ENCODE results near the gene C1orf21.
A peak's percentile ranks its signal among the peaks of the same experiment; 100 is the strongest.
"Not testable (repeated sequence)": the region's sequence is repeated elsewhere in the genome, so short reads cannot be mapped to it uniquely, and the experiment has no call there.

Gene C1orf21

DNA sequence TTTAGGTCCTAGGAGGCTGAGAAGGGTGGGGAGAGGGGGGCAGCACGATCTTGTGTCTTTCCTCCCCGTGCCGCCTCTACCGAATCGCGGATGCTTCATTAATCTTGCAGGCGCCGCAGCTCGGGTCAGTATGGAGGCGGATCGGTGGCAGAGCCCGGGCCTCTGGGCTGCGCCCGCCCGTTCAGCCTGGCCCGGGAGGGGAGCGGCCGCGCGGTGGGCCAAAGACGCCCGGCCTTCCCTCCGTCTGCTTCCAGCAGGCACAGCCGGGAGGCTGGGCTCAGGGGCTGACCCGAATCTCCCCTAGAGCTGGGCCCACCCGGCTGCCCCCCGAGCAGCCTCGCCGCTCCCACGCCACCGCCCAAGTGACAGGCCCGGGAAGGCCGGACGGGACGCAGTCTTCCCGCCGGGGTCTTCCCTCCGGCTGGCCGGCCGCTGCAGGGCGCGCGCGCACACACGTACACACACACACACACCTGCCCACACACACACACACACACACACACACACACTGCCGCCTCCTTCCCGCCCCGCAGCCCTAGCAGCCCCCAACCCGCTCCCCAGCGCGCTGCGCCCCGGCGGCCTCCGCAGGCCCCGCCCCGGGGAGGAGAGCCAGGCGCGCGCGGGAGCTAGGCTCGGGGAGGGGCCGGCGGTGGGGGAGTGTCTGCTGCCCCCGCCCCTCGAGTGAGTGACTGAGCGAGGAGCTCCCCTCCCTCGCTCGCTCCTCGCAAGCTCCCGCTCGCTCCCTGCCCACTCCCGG lies at the start of gene C1orf21:
C1orf21 (plus strand) TSS at position 718 of the 757 bp plus-strand sequence. CDS start 90,481 bp downstream, outside the sequence.
- DNase-seq (ENCODE audit: low spot score) = peak; percentile 65

GRCh38 chr1:184337865-184338264 lies 49.0 kb upstream of the C1orf21 start:
- not testable (repeated sequence) for DNase-seq (ENCODE audit: low spot score)

DNA sequence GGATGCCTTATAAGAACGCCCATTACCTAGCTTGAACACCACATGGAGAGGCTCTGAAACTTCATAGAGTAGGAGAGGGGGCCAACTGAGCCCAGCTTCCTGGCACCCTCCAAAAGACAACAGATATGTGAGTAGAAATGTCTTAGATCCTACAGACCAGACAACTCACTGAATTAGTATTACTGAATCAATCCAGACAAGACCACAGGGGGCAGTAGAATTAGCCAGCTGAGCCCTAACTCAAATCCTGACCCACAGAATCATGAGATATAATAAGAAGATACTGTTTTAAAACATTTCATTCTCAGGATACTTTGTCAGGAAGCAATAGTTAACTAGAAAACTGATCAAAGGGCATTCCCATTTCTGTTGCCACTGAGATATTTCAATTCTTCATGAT lies 45.8 kb upstream of the C1orf21 start:
- no peak for DNase-seq (ENCODE audit: low spot score)

DNA sequence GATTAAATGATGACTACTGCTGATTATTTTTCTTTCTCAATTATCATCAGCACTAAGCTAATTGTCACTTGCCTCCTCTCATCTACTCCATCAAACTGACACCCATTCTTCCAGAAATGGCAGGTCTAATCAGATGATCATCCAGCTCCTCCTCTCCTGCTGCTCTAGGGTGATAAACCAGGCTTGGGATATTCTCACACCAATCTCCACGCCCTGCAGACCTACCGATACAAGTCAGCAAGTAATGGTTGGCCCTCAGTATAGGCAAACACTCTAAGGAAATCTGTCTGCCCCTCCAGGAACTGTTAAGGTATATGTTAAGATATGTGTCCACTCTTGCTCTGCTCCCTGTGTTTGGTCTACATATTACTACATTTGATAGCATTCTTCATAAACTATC lies 36.3 kb upstream of the C1orf21 start:
- DNase-seq (ENCODE audit: low spot score) = no peak

- no peak for DNase-seq (ENCODE audit: low spot score)
These were observed 35.3 kb upstream of the C1orf21 start for GRCh38 chr1:184351416-184351975.

DNA sequence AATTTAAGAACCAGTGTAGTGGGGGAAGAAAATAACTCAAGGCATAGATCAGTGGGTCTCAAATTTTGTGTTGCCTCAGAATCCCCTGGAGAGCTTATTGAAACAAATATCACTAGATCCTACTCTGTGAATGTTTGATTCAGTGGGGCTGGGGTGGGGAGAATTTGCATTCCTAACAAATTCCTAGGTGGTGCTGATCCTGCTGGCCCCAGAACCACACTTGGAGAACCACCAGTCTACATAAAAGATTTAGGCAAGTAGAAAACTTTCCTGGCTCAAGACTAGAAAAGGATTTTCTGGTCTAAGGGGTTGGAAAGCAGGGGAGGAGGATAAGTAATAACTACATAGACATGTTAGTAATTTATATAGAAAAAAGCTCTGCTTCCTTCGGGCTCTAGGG lies 34.1 kb upstream of the C1orf21 start:
- DNase-seq (ENCODE audit: low spot score) = no peak

DNA sequence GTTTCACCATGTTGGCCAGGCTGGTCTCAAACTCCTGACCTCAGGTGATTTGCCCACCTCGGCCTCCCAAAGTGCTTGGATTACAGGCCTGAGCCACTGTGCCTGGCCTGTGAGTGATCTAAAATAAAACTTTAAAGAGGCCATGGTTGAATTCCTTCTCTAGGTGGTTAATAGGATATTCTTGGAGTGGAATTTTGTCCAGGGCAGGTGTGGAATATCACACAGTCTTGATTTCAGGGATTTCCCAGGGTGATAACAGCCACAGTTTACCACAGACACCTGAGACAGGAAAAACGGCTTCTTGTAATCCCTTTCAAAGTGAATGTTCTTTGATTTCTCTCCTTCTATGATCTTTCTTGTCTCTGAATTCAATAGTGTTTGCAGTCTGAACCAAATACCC lies 32.1 kb upstream of the C1orf21 start:
- no peak for DNase-seq (ENCODE audit: low spot score)

GRCh38 chr1:184356891-184357290 lies 29.9 kb upstream of the C1orf21 start:
- no peak for DNase-seq (ENCODE audit: low spot score)

DNA sequence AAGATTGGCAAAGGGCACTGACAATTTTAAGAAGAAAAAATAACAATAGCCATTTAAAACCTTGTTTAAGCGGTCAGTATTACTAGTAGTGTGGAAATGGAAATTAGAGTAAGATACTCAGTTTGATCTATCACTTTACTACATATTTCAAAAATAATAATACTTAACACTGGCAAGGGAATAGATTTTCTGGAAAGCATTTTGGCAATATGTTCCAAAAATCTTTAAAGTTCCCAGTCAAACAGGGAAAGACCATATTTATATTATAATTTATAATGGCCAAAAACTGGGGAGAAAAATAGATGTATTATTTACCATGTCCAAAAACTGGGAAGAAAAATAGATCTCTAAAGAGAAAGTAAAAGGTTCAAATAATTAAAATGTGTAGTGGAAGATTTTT lies 28.6 kb upstream of the C1orf21 start:
- no peak for DNase-seq (ENCODE audit: low spot score)

GRCh38 chr1:184359909-184360308 lies 26.9 kb upstream of the C1orf21 start:
- no peak for DNase-seq (ENCODE audit: low spot score)

DNA sequence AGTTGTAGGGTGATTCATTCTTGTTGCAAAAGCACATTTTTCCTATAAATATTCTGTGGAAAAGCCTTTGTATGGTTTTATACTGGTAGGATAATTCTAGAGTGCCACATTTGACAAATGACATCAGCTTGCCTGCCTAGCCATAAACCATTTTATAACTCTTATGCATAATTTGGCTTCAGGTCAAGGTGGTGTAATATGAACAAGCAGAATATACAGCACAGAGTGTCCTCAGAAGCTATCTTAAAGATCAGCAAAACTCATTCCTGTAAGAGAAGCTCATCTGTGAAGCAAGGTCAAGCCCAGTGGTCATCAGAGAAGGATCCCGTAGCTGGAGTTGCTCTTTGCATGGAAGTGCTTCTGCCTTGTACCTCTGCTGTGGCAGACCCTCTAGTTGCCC lies 24.0 kb upstream of the C1orf21 start:
- DNase-seq (ENCODE audit: low spot score) = no peak

DNA sequence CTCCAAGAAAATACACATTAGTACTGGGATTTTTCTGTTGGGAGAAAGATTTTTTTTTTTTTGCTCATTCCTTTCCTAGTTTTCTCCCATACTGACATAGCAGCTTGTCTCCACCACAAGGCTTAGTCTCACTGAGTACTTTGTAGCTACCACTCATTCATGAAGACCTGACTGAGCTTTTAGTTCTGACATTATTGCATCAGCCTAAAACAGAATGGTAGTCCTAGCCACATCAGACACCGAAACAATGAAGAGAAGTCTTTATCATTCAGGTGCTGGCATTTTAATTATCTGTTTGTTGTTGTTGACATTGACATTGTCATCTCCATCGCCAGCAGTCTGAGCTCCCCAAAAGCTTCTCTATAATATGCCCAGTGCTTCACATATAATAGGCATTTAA lies 21.1 kb upstream of the C1orf21 start:
- no peak for DNase-seq (ENCODE audit: low spot score)

DNA sequence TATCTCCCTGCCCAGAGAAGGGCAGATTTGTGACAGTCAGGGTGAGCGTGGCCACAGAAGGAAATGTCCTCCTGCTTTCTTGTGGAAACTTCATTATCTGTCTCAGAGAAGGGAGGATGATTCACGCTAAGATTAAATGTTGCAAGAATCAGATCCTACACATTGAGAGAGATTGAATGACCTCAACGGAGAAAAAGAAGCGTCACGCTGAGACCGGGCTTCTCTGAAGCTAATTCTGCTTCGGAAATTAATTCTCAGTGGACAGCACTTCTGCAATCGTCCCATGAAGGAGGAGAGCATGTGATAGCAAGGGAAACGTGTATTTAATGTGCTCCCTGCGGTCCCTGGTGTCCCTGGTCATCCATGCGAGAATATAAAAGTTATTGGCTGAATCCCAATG lies 19.8 kb upstream of the C1orf21 start:
- no peak for DNase-seq (ENCODE audit: low spot score)

GRCh38 chr1:184367427-184368038 lies 19.3 kb upstream of the C1orf21 start:
- DNase-seq (ENCODE audit: low spot score) = no peak

DNA sequence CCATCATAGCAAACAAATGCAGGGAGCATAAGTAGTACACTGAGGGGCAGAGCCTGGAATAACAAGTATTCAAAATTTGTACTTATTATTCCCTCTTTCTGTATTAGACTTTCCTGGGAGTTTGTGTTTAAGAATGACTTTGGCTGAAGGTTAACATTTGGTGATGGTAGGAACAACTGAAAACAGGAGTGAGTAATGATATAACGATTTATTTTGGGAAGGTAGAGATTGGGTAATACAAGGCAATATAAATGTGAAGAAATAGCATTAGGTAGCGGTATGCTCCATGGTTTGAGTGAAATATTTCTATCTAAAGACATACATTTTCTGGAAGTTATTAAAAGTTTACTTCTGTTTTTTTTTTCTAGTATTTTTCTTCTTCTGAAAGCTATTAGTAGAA lies 18.5 kb upstream of the C1orf21 start:
- DNase-seq (ENCODE audit: low spot score) = no peak

GRCh38 chr1:184370850-184371249 lies 16.0 kb upstream of the C1orf21 start:
- DNase-seq (ENCODE audit: low spot score) = no peak

DNA sequence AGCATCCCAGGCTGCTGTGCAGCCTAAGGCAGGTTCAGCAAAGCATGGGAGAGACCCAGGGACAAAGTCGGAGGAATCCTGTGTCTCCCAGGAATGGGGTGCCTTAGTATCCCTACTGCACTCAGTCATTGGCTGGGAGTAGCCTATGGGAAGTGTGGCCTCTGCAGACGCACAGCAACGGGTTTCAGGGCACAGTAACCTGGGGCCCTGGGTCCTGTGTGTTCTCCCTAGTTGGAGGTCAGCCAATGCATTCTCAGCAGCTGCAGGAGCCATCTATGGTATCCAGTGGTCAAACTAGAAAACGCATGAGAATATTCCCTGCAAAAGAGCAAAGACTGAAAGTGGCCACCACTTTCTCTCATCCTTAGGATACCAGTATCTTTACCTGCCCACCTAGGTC lies 13.7 kb upstream of the C1orf21 start:
- DNase-seq (ENCODE audit: low spot score) = no peak

GRCh38 chr1:184376369-184376768 lies 10.5 kb upstream of the C1orf21 start:
- no peak for DNase-seq (ENCODE audit: low spot score)

DNA sequence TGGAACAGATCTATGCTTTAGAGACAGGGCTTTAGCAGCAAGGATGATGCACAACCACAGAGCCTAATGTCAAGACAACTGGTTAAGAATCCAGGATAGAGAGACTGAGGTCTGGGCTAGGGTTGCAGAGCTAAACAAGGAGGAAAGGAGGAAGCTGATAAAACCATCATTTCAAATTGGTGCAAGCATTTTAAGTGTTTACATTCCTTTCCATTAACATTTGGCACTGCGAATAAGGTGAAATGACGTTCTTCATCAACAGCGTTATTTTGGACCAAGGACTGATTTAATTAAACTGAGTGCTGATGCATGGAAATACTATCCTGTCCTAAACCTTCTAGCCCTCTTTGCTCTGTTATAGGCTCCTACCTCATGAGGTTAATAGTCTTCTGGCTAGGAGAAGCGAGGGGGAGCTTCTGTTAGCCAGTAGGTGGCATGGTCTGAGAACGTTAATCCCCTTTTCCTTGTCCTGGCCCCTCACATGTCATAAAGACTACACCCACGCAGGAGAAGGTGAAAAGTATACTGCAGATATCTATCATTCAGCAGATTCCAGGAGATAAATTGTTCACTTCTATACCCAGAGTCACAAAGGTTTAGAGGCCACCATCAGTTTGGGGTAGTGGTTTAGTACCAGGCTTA lies 7.6 kb upstream of the C1orf21 start:
- DNase-seq (ENCODE audit: low spot score) = no peak

DNA sequence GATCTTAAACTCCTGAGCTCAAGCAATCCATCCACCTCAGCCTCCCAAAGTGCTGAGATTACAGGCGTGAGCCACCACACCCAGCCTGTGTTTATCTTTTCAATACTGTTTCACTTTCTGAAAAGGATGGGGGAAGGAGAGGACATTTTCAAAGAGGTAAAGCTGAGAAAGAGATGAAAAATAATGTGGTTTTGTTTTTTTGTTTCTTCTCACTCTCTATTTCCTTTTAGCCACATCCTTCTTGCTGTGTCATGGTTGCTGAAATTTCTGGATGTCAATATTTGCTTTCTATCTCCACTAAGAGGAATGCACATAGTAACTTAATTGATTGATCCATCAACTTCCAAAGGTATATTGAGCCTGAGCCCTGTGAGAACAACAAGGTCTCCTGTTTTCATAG lies 6.4 kb upstream of the C1orf21 start:
- DNase-seq (ENCODE audit: low spot score) = no peak

DNA sequence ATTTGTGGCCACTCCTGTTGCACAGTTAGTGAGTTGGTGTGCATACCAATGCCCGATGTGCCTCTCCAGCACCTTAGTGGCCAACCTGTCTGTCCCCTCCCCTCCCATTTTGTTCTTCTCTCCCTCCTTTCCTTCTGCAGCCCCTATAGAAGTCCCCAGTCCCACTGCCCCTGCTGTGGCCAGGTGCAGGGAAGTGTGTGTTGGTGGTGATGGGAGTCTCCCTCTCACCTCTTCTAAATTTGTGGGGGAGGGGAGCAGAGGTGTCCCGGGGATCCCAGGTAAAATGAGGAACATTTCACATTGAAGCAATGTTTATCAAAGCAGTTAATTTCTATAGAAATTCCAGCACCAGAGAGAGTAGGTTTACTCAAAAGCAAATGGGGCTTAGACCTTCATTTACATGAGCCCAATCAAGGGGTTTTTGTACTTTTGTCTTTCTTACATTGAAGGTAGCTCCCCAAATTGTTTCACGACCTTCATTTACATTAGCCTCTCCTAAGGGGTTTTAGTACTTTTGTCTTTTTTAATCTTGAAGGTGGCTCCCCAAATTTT lies 3.0 kb upstream of the C1orf21 start:
- DNase-seq (ENCODE audit: low spot score) = no peak

GRCh38 chr1:184385865-184386311 lies 941 bp upstream of the C1orf21 start:
- no peak for DNase-seq (ENCODE audit: low spot score)

DNA sequence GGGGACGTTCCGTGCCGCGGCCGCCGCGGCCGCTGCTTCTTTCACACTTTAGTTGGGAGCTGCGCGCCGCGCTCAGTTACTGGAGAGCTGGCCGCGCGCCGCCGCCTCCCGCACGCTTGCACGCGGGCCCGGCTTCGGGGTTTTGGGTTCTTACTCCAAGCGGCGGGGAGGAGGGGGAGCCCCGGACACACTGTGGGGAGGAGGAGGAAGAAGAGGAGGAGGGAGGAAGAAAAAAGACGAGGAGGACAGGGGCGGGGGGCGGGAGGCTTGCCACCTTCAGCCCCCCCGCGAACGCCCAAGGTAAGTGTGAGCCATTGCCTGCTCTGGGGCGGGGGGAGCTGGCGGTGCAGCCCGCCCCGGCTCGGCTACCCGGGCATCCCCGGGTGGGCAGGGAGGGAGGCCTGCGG lies 243 bp downstream of the C1orf21 start:
- DNase-seq (ENCODE audit: low spot score) = no peak
